Ramos (cell line): ENCODE results near the gene MSTN.
"Not testable (repeated sequence)": the region's sequence is repeated elsewhere in the genome, so short reads cannot be mapped to it uniquely, and the experiment has no call there.

ENCODE experiments used
- in situ Hi-C: fragments of 300-500 bp; cut with MboI; formaldehyde crosslinking; loops from one replicate; pipeline ENCODE4 v1.14.3; 2022; ENCODE audit warnings: low sequenced_read_pairs; ENCODE audit not compliant: unreplicated experiment

The MSTN gene

DNA sequence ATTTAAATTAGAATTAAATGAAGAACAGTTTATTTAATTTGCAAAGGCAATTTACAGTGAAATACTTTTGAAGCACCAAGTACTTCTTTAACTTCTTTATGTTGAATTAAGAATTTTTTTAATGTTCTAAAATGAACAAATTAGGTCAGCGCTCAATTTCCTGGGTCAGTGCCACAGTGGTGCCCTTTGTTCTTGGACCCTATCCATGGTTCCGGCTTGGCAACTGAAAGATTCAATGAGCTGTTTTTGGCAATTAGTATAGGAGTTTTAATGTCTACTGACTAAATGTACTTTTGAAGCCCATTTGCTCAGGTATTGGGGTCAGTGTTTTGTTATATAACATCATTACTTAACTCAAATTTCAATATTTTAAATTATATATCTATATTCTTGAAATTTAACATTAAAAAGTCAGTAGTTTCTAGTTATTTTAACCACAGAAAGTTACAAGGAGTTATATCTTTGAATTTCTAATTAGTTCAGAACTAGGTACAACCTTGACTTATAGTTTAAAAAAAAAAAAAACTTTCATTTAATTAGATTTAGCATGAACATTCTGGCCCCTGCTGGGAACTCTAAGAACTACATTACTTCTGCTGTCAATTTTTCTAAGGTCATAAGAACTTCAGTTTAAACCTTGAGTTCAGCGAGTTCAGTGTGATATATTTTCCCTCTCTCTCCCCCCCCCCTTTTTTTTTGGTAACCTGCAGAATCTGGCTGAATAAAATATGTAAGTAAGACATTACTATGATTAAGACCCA is 7.6 kb upstream of the MSTN start:
- in situ Hi-C loops, result loop anchor here (25.0 kb wide), 1 partner anchor 308 kb away; the partner anchor contains the start of gene OSGEPL1

DNA sequence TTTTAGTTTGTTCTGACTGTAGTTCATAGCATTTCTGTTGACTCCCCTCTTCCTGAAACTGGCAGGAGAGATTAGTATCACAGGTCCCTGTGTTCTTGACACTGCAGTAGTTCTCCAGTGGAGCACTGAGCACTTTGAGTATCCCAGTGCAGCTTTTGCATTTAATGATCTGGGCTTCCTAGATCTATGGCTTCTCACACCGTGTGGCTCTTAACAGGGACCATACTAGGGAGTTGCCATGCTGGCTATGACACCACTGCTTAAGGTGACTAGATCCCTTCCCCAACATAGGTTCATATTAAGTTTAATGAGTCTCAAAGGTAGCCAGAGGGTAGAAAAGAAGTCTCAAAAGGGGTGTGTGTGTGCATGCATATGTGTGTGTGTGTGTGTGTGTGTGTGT is 6.2 kb upstream of the MSTN start:
- in situ Hi-C loops, result loop anchor here (25.0 kb wide), 1 partner anchor 306 kb away; the partner anchor contains the start of gene OSGEPL1

DNA sequence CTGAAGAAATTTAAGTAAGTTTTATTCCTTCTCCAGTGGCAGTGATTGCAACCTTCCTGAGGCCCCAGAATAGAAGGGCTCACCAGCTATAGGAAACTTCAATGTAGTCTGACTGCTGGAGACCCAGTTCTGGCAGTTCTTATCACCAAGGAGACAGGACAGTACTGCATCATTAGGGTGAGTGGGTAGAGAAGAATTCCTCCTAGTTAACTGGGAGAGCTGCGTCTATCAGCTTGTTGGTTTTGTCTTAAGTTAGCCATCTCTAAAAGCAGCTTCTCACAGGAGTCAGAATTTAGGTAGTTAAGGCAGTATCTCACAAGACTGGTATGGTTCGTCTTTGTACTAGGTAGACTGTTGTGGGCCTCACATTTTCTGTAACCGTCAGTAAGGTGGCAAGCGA is 3.3 kb upstream of the MSTN start:
- in situ Hi-C loops, result loop anchor here (25.0 kb wide), 1 partner anchor 304 kb away; the partner anchor contains the start of gene OSGEPL1

DNA sequence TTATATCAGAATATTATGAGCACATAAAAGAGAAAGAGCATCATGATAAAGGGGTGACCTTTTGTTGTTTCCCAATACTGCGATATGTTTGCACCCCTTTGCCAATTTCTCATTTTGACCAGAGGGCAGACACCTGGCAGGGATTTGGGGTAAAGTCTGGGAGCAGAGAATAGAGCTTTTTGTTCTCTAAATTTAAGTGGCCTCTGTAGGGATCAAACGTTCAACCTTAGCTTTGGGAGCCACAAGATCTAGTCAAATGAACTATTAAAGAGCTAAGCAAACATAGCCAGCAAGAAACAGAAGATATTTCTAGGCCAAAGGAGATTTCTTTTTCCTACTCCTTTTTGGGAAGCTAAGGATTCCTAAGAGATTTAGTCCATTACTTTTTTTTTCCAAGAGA is 1.1 kb upstream of the MSTN start:
- in situ Hi-C loops, result loop anchor here (25.0 kb wide), 1 partner anchor 301 kb away; the partner anchor contains the start of gene OSGEPL1

DNA sequence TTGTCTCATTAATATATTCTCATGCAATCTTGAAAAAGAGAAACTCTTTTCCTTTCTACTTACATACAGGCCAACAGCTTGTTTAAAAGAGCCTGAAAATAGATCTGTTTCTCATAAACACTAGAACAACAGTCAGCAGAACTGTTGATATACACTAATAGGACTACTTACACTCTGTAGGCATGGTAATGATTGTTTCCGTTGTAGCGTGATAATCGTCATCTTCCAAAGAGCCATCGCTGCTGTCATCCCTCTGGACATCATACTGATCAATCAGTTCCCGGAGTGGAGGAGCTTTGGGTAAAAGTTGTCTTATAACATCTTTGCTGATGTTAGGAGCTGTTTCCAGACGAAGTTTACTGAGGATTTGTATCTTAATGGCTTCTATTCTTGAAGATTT is 476 bp downstream of the MSTN start:
- in situ Hi-C loops, result loop anchor here (25.0 kb wide), 1 partner anchor 300 kb away; the partner anchor contains the start of gene OSGEPL1

DNA sequence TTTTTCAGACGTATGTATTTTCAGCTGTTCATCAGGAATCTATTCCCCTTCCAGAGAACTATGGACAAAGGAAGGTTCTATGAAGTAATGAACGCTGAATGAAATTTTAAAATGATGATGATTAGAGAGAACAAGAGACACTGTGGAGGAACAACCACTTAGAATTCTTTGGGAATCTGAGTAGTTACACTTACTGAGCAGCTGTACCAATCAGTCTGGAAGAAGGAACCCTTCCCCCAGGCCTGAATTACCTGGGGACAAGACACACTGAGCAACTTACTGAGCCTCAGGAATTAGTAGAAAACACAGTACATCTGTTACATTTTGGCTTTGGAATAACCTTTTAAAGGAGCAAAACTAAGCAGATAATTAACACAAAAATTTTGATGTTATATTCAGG is 1.9 kb downstream of the MSTN start:
- in situ Hi-C loops, result loop anchor here (25.0 kb wide), 1 partner anchor 298 kb away; the partner anchor contains the start of gene OSGEPL1

DNA sequence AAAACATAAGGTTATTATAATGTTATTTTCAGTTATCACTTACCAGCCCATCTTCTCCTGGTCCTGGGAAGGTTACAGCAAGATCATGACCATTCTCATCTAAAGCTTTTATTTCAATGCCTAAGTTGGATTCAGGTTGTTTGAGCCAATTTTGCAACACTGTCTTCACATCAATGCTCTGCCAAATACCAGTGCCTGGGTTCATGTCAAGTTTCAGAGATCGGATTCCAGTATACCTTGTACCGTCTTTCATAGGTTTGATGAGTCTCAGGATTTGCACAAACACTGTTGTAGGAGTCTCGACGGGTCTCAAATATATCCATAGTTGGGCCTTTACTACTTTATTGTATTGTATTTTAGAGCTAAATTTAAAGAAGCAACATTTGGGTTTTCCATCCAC is 2.5 kb downstream of the MSTN start:
- in situ Hi-C loops, result loop anchor here (25.0 kb wide), 1 partner anchor 298 kb away; the partner anchor contains the start of gene OSGEPL1

DNA sequence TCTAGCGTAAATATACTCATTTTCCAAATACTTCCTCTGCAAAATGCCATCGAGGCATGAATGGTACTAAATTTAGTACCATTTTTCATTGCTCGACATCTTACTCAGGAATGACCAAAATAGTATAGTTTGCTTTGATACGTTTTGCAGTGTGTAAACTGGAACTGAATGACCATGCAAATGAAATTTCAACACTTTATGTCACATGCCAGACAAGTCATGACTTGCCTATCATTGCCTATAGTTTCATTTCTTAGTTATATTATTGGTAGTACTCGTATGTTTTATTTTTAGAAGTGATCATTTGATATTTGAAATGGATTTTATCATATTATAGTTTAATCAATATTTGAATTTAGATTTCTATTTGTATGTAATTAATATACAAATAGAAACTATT is 9.1 kb downstream of the MSTN start:
- in situ Hi-C loops, result loop anchor here (25.0 kb wide), 1 partner anchor 291 kb away; the partner anchor contains the start of gene OSGEPL1

DNA sequence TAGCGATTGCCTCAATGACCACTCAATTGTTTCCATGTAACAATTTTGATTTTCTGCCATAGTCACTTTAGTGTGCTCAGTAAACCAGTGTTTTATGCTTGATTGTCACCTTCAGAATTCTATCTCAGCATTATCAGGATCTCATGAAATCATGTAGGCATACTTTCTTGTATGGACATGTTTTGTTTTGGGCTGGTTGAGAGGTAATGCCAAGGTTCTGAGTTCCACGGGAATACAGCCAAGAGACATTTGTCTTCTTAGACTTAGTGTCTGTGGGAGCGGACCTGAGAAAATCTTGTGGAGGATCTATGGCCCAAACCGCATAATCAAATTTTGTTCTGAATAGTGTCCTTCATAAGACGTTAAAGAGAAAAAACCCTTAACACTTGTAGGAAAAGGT is 10.2 kb downstream of the MSTN start:
- in situ Hi-C loops, result loop anchor here (25.0 kb wide), 1 partner anchor 290 kb away; the partner anchor contains the start of gene OSGEPL1

DNA sequence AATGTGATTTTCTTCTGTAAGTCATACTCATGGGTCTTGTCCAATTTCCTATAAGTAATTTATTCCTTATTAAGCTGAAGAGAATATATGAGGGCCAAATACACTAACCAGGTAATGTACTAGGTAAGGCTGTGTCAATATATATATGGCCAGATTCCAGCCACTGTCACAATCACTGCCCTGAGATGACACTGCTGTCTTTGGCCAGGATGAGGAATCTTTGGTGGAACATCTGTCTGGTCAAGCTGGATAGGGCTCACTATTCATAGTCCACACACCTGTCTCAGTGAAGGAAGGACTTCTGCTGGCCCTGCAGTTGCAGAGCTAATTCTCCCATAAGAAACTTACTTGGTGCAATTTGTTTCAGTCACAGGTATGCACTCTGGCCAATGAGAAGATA is 11.3 kb downstream of the MSTN start:
- in situ Hi-C loops, result loop anchor here (25.0 kb wide), 1 partner anchor 289 kb away; the partner anchor contains the start of gene OSGEPL1

DNA sequence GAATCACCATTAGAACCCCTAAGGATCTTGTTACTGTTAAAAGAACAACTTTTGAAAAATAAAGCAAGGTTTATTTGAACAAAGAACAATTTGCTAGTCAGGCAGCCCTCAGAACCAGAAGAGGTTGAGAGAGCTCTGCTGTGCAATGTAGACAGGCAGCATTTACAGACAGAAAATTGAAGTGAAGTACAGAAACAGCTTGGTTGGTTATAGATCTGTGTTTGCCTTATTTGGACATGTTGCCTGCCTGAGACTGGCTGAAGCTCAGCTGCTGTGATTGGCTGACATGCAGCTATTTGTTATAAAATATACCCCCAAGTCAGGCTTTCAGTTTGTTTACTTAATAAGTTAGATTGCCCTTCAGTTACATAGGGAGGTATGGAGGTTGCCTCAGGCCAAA is 12.5 kb downstream of the MSTN start:
- in situ Hi-C loops, result loop anchor here (25.0 kb wide), 1 partner anchor 288 kb away; the partner anchor contains the start of gene OSGEPL1

DNA sequence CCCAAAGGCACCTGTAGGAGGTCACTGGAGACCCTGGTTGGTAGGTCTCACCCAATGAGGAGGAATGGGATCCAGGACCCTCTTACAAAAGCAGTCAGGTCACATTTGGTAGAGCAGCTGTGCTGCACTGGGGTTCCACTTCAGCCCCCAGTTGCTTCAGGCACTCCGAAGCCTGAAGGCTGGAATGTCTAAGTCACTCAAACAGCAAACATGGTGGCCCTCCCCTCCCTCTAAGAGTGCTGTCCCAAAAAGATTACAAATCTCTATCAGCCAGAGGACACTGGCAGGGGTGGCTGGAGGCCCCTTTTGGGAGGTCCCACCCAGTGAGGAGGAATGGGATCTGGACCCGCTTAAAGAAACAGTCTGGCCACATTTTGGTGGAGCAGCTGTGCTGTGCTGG is 17.7 kb downstream of the MSTN start:
- in situ Hi-C loops, result no loop called here

DNA sequence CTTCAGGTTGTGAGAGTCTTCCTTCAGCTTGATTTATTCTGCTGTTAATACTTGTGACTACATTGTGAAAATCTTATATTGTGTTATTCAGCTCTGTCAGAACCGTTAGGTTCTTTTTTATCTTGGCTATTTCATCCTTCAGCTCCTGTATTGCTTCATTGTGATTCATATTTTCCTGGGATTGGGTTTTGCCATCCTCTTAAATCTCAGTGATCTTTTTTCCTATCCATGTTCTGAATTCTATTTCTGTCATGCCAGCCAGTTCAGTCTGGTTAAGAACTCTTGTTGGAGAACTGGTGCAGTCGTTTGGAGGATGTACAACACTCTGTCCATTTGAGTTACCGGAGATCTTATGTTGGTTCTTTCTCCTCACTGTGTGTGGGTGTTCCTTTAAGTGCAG is 19.1 kb downstream of the MSTN start:
- in situ Hi-C loops, result no loop called here

DNA sequence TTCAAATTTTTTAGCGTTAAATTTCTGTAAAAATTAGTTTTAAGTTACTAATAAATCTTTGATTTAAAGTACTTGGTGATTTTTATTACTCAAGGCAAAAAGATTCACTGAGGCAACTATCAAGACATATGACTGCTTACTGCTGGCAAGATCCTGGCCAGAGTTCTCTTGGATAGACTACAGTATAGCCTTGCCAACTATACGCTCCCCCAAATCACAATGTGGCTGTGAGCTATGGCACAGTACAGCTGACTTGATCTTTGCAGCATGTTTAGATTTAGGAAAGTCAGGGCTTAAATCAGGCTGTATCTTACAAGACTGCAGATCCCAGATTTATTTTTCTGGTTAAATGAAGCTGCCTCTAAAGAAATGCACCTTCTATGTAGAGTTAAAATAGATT is 26.5 kb downstream of the MSTN start:
- in situ Hi-C loops, result no loop called here

DNA sequence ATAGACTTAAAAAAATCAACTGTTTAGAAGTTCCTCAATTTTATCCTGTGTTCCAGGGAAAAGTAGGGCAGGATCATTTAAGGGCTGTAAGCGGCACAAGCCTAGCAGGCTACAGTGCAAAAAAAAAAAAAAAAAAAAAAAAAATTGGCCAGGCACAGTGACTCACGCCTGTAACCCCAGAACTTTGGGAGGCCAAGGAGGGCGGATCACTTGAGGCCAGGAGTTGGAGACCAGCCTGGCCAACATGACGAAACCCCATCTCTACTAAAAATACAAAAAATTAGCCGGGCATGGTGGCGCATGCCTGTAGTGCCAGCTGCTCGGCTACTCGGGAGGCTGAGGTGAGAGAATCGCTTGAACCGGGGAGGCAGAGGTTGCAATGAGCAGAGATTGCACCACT is 28.1 kb downstream of the MSTN start:
- in situ Hi-C loops, result not testable (repeated sequence)

DNA sequence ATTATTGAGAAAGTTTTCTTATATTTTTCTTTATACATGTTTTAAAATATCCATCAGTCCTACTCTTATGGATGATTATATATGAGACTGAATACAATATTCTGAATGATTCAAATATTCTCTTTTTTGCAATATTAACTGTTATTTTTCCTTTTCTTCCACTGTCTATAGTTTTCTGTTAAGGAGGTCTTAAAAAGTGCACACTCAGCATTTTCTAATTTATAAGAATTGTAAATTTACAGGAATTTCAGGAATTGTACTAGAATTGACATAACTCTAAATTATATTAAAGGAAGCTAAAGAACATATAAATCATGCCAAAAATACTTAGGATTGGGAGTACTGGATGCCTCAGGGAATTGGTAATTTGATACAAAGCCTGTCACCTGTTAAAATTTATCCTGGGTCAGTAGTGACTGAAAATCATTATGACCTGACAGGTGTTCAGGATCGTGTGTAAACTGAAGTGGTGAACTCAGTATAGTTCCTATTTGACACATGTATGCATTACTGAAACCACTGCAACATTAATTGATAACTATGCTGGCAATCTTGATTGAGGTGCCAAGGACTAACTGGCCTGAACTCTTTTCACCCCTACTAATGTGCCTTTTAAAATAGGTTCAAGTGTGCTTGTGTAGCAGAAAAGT is 30.4 kb downstream of the MSTN start:
- in situ Hi-C loops, result no loop called here

DNA sequence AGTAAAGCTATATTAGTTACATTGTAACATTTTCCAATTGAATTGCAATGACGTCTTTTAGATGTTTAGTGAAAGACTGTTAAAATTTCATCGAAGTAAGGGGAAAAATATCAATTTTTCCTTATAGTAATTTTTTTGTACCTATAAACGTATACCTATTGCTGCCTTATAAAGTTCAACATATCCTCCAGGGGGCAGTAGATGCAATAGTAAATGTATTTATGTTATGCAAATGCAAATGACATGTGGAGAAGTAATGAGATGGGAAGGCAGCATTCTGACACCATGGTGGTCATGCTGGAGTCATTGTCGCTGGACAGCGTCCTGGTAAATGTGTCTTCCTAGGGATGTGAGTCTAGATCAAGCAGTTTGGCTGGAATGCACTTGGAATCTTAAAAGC is 38.7 kb downstream of the MSTN start:
- in situ Hi-C loops, result no loop called here

DNA sequence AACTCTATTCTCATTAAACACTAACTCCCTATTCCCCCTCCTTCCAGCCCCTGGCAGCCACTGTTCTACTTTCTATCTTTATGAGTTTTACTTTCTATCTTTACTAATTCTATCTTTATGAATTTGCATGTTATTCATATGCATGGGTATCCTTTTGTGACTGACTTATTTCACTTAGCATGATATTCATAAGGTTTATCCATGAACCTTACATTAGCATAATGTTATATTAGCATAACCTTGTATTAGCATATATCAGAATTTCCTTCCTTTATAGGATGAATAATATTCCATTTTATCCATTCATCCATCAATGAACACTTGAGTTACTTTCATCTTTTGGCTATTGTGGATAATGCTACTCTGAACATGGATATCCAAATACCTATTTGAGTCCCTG is 41.8 kb downstream of the MSTN start:
- in situ Hi-C loops, result no loop called here

DNA sequence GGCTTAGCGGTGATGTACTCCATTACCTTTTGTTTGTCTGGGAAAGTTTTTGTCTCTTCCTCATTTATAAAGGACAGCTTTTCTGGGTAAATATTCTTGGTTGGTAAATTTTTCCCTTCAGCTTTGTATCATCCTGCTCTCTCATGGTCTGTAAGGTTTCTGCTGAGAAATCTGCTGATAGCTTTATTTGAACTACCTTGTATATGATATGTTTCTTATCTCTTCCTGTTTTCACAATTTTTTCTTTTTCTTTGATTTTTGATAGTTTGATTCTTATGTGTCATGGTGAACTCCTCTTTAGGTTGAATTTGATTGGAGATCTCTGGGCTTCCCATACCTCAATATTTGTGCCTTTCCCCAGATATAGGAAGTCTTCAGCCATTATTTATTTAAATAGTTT is 44.7 kb downstream of the MSTN start:
- in situ Hi-C loops, result no loop called here

DNA sequence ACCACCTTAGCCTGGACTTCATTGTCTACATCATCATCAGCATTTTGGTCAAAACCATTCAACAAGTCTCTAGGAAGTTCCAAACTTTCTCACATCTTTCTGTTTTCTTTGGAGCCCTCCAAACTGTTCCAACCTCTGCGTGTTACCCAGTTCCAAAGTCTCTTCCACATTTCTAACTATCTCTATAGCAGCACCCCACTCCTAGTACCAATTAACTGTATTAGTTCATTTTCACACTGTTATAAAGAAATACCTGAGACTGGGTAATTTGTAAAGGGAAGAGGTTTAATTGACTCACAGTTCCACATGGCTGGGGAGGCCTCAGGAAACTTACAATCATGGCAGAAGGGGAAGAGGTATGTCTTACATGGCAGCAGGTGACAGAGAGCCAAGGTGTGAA is 46.6 kb downstream of the MSTN start:
- in situ Hi-C loops, result not testable (repeated sequence)
